Inflammatory macrophage treated with lipopolysaccharide for 4 hours (primary cell): ENCODE measurements around the gene ATL2.
"Not testable (repeated sequence)": the region's sequence is repeated elsewhere in the genome, so short reads cannot be mapped to it uniquely, and the experiment has no call there.

Source experiments
- DNase-seq: peaks from one replicate; pipeline ENCODE4 v3.0.0-alpha.2; 2020

ATL2 gene

DNA sequence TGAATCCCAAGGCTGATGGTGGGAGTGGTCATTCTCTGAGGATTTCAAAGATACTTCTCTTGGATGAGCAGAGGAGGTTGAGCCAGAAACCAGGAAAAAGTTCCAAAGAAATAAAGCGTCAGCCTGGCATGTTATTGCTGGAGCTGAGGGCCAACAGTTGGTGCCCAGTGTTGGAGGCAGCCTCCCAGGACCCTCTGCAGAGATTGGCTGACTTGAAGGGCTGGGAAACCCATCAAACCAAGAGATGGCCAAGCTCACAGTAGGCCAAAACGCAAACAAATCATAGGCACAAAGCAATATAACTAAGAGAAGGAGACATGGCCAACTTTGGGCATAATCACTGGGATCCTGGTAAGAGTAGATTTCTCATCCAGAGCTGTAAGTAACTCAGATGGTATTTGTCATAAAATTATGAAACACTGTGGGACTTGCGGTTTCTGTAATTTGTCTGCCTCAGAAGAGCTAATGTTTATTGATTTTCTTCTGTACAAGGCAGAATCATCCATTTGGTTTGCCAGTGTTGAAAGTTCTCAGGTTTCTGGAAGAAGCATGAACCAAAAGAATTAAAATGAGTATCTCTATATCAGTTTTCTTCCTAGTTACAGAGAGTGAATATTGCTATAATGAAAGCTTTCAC is 108.3 kb downstream of the ATL2 start:
- DNase-seq: peak; percentile 56

DNA sequence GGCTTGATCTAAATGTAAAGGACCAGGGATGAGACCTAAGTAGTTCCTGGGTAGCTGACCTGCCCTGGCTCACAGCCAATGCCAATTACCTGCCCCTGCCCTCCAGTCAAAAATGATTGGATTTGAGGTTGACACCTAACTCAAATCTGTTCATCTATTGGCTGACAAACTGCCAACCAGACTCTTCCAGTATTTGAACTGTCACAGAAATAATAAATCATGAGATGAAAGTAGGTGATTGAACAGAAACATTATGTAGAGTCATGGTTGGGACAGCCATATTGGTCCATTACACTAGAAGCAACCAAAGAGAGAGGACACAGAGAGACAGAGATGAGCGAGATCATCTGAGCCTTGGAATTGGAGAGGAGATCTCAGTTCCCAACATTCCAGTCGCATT is 109.1 kb downstream of the ATL2 start:
- DNase-seq: no peak

DNA sequence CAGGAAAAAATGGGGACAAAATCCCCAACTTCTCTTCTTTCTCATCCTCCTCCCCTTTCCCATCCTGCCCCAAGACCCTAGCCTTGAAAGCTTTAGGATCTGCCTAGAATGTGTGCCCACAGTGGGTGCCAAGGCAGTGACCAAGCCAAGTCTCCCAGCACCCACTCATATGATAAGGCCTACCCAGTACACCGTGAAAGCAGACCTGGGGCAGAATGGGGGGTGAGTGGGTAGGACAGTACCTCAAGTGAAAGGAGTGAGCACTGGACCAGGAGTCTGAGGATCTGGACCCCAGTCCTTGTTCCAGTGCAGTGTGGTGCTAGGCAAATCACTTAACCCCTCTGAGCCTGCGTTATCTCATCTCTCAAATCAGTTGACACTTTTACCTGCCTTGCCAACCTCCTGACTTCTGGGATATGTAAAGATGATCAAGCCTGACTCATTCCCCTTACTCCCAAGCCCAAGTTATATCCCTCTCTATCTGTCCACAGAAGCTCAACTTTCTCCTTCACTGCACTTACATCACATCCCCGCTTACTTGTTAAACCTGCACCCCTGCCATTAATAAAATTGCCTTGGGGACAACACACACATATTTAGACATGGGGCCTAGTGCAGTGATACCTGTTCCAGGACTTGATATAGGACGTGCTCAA is 109.7 kb downstream of the ATL2 start:
- no peak for DNase-seq

DNA sequence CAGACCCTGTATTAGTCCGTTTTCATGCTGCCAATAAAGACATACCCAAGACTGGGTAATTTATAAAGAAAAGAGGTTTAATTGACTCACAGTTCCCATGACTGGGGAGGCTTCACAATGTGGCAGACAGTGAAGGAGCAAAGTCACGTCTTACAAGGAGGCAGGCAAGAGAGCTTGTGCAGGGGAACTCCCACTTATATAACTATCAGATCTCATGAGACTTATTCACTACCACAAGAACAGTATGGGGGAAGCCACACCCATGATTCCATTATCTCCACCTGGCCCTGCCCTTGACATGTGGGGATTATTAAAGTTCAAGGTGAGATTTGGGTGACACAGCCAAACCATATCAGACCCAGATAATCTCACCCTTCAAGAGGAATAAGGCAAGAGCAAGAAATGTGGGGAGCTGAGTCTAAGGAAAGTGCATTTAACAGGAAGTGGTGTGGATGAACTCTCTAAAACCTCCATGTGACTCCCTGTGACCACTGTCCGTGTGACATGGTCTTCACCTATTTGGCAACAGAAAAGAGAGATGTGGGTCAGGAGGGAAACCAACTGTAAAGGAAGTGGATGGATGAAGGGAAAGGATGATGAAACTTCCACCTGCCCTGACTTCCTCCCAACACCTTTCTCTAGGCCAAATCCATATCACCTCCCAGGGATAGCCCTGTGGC is 110.6 kb downstream of the ATL2 start:
- peak; percentile 60 for DNase-seq

DNA sequence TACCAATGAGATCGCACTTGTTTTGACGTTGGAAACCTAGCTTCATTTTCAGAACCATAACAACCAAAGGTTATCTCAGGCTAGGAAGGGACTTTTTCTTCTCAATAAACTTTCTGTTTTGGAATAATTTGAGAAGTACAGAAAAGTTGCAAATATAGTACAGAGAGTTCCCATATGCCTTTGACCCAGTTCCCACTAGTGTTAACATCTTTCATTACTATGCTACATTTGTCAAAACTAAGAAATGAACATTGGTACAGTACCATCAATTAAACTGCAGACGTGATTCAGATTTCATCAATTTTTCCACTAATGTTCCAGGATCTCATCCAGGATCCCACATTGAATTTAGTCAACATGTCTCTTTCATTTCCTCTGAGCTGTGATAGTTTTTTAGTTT is 111.6 kb downstream of the ATL2 start:
- peak; percentile 35 for DNase-seq

DNA sequence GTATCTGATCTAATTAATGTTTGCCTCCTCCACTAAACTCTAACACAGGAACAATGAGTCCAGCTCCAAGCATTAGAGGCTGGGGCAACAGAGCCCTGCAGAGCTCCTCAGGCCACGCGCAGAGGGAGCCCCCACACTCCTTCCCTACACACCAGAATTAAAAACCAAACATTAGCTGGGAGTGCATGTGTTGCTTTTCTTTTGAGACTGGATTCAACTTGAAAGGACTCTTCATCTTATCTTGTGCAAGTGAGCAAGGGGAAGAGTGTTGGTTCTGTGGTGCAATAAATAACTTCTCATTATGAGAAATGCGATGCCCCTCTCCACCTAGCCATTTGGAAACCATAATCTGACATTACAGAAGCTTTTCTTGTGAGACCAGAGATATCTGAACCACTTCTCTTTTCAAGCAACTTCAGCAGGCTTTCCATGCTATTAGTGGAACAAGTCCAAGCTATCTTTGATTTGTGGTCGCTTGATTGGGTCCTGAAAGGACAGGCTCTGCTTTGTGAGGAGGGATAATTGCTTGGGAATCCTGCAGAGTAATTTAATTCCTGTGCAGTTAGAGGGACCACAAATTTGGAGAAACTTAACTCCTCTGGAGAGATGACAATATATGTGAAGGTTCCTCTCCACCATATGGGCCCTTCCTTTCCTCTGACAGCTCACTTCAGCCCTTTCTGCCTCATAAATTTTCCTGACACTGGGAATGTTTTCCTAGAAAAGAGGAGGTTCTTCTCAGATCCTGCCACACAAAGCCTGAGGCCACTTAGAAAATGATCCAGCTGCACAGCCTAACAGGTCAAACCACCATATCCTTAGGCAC is 112.5 kb downstream of the ATL2 start:
- peak; percentile 82 for DNase-seq

DNA sequence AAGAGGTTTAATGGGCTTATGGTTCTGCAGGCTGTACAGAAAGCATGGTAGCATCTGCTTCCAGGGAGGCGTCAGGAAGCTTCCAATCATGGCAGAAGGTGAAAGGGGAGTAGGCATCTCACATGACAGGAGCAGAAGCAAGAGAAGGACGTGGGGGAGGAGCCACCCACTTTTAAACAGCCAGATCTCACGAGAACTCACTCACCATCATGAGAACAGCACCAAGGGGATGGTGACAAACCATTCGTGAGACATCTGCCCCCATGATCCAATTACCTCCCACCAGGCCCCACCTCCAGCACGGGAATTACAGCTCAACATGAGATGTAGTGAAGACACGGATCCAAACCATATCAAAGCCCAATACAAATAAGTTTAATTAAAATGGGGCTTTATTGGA is 113.8 kb downstream of the ATL2 start:
- DNase-seq: peak; percentile 16

DNA sequence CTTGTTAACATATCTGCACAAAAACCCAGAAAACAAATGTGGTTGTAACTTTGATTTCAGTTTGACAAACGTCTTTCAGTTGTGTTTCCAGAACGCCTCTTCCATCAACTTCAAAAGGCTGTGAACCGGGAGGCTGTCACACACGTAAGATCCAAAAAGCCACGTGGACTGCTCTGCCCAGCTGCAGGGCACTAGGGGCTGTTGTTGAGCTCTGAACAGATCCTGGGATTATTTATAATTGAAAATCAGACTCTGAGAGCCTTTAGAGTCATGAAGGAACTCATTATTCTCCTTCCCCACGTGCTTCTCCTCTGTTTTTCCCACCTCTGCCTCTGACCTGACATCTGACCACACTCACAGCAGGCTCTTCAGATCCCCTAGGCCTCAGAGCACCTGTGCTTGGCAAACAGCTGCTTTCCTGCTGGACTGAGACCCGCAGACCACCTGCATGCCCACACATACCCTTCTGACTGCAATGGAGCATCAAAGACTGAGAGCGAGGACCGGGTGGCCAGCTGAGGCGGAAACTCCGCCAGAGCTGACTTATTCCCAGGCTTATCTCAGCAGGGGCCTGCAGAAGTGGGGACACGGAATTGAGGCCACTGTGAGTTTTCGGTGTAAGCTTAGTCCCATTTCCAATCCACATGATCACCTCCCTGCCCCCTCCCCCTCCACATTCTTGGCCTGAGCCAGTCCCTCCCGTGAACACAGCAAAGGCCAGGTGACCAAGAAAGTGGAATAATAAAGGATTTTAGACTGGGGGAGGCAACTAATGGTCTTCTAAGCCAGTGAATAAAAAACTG is 114.8 kb downstream of the ATL2 start:
- DNase-seq: no peak

DNA sequence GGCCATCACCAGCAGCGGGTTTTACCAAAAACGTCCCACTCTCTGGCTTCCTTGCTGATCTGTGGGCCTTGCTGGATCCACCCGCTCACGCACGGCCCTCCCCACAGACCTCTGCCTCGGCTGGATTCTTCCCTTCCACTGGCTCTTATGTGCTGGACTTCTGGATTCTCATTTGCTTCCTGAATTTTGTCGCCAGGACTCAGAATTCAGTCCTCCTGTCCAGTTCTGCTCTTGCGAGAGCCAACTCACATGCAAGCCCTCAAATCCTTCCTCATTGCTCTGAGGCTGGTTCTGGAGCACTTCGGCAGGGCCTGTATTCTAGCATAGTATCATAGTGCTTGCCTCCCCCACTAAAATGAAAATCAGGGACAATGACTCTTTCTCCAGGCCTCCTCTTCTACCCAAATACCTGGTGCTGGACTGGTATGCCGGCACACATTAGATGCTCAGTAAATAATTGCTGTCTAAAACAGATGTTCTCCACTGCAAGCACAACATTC is 115.5 kb downstream of the ATL2 start:
- peak; percentile 50 for DNase-seq

DNA sequence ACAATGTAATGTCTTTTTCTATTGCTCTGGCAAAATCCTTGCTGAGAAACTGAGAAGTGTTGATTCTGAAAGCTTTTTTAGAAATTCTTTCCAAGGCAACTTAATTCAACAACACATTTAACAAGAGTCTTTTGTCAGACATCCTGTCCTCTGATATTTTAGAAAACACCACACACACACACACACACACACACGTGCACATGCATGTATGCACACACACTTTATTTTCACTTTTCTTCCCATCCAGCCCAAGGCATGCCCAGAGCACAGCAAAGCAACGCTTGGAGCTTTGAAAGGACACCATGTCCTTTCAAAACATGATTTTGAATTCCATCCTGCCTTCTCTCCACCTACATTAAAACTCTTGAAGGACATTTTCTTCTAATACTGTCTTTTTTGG is 116.1 kb downstream of the ATL2 start:
- DNase-seq: no peak

DNA sequence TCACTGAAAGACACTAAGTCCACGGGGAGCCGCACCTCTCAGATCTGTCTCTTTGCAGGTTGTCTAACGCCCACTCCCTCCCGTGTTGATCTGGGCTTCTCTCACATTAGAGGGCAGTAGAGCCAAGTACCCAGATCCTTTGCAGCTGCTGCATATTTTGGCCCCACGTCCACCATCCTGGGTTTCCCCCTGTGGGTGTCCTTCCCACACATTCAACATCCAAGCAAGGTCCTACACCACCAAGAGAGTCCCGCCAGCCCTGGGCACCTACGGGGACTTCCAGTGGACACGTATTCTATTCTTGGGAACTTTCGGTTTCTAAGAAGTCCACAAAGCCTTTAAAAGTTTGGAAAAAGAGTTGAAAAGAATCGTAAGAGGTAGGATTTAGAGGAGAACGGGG is 116.6 kb downstream of the ATL2 start:
- peak; percentile 56 for DNase-seq

DNA sequence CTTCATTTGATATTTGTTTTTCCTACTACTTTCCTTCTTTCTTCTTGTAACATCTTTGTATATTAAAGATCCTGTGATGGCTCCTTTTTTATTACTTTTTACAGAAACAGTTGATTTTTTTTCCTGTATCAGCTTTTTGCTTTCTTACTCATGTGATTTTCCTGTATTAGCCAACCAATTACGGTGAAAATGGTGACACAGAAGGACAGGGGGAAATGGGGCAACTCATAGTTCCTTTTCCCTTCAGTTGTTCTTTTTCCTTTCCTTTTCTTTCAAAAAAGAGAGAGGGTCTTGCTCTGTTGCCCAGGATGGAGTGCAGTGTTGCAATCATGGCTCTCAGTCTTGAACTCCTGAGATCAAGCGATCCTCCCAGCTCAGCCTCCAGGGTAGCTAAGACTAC is 117.8 kb downstream of the ATL2 start:
- DNase-seq: peak; percentile 81

DNA sequence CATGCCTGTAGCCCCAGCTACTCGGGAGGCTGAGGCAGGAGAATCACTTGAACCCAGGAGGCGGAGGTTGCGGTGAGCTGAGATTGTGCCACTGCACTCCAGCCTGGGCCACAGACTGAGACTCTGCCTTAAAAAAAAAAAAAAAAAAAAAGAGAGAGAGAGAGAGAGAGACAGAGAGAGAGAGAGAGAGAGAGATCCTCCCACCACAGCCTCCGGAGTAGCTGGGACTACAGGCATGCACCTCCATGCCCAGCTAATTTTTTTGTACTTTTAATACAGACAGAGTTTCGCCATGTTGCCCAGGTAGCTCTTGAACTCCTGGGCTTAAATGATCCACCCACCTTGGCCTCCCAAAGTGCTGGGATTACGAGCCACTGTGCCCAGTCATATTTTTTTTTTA is 119.4 kb downstream of the ATL2 start:
- not testable (repeated sequence) for DNase-seq

DNA sequence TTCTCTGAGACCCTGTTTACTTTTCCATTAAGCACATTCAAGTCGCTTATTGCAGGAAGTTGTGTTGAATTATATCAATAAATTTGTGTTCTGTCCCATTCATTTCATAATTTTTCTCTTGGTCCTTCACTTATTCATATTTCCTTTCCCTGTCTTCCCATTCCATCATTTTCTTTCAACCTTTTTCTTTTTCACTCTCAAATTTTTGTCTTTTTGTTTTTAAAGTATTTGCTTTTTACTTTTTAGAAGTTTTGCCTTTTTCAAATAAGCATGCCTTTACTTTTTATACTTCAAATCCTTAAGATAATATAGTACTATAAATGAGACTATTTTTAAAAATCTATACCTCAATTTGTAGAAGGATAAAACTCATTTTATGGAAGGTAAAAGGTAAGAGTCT is 120.5 kb downstream of the ATL2 start:
- DNase-seq: no peak

DNA sequence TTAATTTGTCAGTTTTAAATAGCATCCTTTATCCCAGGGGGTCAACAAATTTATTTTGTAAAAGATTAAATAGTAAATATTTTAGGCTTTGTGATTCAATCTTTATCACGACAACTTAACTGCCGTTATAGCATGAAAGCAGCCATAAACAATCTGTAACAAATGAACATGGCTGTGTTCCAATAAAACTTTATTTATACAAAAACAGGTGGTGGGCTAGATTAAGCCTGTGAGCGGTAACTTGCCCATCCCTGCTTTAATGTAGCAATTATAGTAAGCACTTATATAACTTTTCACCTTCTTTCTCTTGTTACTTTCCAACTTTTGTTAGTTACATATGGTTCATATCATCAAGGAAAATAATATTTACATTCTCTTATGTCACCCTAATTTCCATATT is 121.9 kb downstream of the ATL2 start:
- no peak for DNase-seq

DNA sequence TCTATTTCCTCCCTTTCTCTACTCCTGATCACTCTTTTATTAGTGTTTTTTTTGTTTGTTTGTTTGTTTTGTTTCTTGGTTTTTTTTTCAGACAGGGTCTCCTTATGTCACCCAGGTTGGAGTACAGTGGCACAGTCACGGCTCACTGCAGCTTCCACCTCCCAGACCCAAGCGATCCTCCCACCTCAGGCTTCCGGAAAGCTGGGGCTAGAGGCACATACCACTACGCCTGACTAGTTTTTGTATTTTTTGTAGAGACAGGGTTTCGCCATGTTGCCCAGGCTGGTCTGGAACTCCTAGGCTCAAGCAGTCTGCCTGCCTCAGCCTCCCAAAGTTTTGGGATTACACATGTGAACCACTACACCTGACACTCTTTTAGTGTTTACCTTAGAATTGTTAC is 122.3 kb downstream of the ATL2 start:
- DNase-seq: no peak

DNA sequence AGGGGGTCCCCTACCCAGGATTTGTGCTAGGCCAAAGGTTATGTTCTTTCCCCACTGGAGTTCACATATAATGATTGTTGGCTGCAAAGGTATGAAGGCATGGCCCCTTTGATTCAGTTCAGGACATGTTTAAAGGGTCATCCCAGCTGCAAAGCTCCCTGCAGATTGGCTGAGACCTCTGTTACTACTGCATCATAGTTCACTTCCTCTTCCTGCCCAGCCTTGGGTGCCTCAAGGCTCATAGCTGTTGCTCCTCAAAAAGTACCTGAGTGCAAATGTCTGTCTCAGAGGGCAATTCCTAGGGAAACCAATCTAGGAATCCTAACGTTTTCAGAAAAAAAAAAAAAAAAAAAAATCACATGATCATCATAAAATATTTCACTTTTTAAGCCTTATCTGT is 125.1 kb downstream of the ATL2 start:
- no peak for DNase-seq

DNA sequence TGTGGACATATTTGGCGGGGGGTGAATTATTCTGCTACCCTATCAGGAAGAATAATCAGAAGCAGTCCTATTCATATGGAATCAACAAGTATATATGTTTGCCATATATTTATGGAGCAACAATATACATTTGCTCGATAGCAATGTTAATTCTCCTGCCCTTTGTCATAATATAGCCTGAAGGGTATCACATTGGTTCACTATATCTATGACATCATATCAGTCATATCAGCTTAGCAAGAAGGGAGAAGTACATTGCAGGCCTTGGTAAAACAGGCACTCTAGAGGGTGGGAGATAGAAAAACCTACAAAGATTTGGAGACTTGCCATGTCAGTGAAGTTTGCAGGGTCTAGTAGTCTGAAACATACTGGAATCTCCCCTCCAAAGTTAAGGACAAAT is 128.4 kb downstream of the ATL2 start:
- DNase-seq: no peak

DNA sequence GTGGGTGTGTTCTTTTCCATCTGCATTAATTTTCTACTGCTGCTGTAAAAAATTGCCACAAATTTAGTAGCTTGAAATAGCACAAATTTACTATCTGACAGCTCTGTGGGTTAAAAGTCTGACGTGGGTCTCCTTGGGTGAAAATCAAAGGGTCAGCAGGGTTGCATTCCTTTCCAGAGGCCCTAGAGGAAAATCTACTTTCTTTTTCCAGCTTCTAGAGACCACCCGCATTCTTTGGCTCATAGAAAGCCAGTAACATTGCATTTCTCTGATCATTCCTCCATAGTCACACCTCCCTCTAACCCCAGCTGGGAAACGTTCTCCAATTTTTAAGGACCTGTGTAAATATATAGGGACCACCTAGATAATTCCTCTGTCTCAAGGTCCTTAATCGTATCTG is 128.8 kb downstream of the ATL2 start:
- DNase-seq: no peak

DNA sequence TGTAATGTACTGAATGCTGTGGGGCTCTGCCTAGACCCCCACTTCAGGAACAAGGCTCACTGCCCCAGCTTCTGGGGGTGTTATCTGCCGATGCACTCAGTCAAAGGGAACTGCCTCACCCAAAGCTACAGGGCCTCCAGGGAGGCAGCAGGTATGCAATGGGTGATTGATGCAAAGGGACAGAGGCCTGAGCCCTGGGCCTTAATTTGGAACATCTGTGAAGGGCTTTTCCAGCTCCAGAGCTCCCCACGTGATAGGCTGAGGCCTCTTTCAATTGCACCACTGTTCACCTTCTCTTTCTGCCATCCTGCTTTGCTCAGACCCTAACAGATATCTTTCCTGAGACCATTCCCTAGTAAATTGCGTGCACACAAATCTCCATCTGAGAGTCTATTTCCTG is 131.0 kb downstream of the ATL2 start:
- no peak for DNase-seq

DNA sequence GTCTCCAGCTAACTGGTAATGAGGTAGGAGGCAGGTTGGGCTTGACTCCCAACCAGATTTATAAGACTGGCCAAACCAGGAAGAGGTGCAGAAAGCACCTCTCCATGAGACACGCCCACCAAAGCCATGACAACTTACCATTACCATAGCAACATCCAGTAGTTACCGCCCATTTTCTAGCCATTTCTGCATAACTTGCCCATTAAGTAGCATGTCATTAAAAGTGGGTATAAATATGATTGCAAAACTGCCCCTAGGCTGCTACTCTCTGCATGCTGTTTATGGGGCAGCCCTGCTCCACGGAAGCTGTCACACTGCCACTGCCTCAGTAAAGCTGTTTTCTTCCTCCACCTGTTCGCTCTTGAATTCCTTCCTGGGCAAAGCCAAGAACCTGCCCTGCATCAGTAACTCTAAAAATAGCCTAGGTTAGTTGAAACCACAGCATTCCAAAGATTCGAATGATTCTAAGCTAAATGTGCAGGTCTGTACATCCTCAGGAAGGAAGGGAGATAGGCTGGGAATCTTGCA is 131.9 kb downstream of the ATL2 start:
- DNase-seq: no peak

DNA sequence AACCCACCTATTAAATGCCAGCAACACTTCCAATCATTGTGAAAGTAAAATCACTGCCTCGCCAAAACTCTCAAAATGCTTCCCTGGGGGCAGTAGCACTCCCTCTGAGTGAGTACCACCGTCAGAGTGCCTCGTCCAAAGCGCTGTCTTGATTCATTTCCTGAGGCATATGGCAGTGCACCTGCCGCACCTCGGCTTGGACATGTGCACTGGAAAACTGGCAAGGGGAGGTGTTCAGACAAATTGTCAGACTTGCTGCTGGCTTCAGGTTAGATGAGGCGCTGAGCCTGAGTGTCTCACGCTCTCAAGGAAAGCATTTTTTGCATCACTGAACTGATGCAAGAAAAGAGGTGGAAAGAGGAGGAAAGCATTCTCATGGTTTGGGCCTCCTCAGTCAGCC is 132.8 kb downstream of the ATL2 start:
- DNase-seq: no peak
